GM18951 (cell line): ENCODE data around the gene GAS2.

Experiments used
- POLR2A ChIP-seq: IDR thresholded peaks from 4 replicates; pipeline ENCODE4 v1.6.1; 2011; ENCODE audit warnings: mild to moderate bottlenecking; ENCODE audit not compliant: insufficient read length, insufficient read depth; ENCODE audit errors: extremely low read depth
- in situ Hi-C: fragments of 300-500 bp; cut with MboI; formaldehyde crosslinking; loops from one replicate; pipeline ENCODE4 v1.12.0; 2022; ENCODE audit warnings: low sequenced_read_pairs, mixed read lengths, inconsistent platforms; ENCODE audit not compliant: unreplicated experiment

The GAS2 gene

DNA sequence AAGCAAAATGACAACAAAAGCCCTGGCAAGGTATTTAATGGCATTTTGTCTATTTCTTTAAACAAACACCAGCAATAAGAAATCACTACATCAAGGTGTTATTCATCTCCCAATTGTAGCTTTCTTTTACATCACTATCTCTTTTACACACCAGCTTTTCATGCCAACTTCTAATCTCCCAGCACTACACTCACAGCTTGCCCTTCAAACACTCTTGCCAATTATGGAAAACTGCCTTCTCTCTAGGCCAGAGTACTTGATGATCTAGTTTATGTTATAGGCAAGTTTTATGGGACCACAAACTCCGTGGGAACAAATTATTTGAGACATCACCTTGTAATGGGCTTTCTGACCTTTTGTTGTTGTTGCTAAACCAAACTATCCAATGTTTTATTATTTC, 101.9 kb downstream of the GAS2 start:
- in situ Hi-C loops = no loop called here
- TF ChIP-seq POLR2A = no peak

DNA sequence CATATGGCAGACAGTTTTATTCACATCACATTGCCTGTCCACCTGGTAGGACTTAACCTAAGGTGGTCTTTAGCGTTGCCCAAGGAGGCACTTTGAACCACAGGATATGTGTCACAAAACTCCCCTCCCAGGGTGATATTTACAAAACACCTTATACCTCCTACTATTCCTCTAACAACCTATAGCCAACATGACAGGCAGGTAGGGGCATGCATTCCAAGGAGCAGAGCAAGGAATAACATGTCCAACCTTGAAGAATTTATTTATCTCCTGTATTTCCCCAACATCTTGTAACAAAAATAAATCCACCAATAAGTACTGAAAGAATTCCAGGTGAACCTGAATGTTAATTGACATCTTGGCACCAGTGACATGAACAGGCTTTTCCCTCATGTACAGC, 102.7 kb downstream of the GAS2 start:
- no peak for TF ChIP-seq POLR2A
- in situ Hi-C loops = no loop called here

DNA sequence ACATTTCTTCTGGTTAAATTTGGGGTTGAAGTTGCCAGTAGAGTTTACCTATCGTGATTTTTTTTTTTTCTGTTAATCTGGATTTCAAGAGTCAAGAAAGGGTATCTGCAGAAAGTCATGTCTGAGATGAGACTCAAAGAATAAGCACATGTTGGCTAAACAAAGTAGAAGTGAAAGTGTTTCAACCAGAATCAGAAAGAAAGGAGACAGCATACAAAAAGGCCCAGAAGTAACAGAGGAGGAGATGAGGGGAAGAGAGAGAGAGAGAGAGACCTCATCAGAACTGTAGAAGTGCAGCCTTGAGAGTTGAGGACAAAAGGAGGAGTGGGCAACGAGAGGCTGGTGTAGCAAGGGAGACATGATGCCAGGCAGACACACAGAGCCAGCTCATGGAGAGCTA, 108.3 kb downstream of the GAS2 start:
- no peak for TF ChIP-seq POLR2A
- in situ Hi-C loops = loop anchor here (10.0 to 25.0 kb wide), 2 partner anchors 110 to 437 kb away; partner anchors contain the start of genes GAS2 and SLC17A6

DNA sequence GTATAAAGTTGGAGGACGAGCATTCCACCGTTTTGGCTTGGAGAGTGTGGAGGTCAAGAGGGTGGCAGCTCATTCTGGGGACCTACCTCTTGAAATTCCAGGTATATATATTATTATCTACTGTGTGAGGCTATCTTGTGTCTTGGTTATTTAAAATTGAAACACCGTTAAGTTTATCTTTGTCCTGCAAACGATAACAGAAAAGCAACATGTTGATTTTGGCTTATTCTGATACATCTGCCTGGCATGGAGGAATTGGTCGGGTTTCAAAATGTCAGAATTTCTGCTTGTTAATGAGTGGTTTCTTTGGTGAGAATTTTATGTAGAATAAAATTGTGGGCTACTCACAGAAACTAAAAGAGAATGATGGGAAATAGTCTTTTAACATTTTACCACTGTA, 108.8 kb downstream of the GAS2 start:
- in situ Hi-C loops = loop anchor here (10.0 to 25.0 kb wide), 2 partner anchors 110 to 438 kb away; partner anchors contain the start of genes GAS2 and SLC17A6
- TF ChIP-seq POLR2A = no peak

DNA sequence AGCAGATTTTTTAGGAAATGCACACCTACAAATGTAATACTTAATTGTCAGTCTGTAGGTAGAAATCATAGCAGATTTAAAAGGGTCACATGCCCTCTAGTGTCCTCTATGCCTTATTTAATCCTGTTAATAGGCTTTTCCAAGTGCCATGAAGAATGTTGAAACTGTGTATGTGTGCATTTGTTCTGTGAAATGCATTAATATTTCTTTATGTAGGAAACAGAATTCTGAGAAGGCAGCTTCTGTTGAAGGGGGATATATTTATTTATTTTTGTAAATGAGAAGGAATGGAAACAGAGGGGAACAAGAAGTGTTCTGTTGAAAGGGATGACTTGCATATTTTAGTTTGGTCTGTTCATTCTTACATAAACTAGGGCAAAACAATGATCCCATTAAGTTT, 112.2 kb downstream of the GAS2 start:
- TF ChIP-seq POLR2A = no peak

DNA sequence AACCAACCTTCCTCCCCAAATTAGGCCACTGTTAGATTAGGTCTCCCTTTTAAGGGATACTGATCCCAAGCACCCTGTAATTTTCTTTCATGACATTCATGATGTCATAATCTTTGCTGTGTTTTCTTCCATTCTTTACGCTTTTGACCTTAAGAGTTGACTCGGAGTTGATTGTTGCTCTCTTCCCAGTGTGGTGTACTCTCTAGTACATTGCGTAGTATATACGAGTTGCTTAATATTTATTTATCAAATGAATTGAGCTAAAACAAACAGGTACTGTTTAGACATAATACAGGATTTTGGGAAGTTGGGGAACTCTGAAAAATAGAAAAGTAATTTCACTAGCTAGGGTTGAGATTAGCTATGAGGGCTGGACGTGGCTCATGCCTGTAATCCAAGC, 113.4 kb downstream of the GAS2 start:
- in situ Hi-C loops = loop anchor here (10.0 to 25.0 kb wide), 2 partner anchors 115 to 443 kb away; partner anchors contain the start of genes GAS2 and SLC17A6
- TF ChIP-seq POLR2A = no peak

More for the DNA sequence above, 112.2 kb downstream of the GAS2 start:
- in situ Hi-C loops = loop anchor here (10.0 to 25.0 kb wide), 2 partner anchors 114 to 441 kb away; partner anchors contain the start of genes GAS2 and SLC17A6

DNA sequence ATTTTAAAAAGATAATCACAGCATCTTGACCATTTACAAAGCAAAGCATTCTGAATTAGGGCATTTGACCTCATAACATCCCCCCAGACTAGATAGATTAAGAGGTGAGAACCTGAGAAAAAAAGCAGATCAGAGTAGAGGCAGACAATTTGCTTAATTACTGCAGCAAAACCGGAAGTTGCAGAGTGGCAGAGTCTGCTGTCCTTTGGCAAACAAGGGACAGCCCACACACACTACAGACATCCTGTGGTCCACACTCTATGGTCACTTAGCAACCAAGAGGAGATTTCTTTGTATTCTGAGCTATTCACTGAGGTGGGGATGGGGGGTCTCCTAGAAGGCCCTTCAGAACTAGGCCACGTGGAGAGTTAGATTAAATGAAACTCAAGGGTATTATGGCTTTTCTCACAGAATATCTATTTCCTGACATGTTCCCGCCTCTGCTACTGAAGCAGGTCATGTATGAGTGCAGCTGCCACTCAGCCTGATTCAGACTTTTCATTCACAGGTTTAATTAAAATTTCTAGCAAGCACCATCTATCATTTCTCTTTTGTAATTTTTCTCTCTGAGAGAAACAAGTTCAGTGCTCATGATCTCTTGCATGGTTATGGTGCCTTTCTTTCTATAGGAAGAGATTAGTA, 114.7 kb downstream of the GAS2 start:
- in situ Hi-C loops = loop anchor here (25.0 kb wide), 1 partner anchor 444 kb away; the partner anchor contains the start of gene SLC17A6
- no peak for TF ChIP-seq POLR2A

DNA sequence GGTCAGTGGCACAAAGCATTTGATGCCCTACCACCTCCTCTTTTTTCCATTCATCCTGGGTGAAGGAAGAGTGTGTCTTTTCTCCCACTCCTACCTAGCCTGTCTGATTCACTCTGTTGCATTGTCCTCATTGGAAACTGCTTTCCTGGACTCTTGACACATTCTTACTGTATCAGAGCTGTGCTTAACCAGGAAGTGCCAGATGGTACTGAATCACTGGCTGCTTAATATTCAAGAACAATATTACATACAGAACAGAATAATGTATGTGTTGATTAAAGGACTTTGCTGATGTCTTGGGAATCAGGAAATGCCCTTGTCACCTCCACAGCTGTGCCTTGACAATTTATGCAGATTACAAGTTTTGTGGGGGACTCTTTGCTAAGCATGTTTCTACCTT, 118.8 kb downstream of the GAS2 start:
- in situ Hi-C loops = loop anchor here (25.0 kb wide), 1 partner anchor 448 kb away; the partner anchor contains the start of gene SLC17A6

DNA sequence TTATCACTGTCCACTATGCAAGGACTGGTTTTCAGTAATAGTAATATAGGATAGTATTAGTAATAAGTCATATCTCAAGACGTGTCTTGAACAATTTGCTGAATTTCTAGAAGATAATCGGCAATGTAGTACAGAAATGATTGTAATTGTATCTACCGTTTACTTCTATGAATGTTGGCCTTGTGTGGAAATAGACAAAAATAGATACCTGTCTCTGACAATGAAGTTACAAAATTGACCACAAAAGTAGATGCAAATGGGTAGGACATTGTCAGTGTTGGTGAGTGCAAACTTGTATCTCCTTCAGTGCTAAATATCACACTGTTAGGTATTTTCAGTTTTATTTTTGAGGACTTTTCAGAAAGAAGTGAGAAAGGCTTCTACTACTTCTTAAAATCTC, 120.1 kb downstream of the GAS2 start:
- in situ Hi-C loops = loop anchor here (25.0 kb wide), 1 partner anchor 449 kb away; the partner anchor contains the start of gene SLC17A6
- no peak for TF ChIP-seq POLR2A

More for the DNA sequence above, 118.8 kb downstream of the GAS2 start:
- TF ChIP-seq POLR2A = no peak

DNA sequence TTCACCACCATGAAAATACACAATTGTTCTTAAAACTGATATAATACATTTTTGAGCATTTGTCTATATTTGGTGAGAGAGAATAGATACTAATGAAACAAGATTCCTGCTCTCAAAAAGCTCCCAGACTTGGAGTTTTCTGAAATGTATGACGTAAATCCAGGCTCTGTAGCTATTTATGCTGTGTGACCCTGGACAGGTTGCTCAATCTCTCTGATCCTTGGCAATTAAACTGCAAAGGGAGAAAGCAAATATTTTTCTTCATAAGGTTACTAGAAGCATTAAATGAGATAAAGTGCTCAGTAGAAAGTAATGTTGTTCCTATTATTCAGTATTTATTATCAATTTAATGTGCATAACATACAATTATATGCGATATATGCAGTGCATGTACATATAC, 120.6 kb downstream of the GAS2 start:
- no peak for TF ChIP-seq POLR2A
- in situ Hi-C loops = loop anchor here (25.0 kb wide), 1 partner anchor 450 kb away; the partner anchor contains the start of gene SLC17A6

DNA sequence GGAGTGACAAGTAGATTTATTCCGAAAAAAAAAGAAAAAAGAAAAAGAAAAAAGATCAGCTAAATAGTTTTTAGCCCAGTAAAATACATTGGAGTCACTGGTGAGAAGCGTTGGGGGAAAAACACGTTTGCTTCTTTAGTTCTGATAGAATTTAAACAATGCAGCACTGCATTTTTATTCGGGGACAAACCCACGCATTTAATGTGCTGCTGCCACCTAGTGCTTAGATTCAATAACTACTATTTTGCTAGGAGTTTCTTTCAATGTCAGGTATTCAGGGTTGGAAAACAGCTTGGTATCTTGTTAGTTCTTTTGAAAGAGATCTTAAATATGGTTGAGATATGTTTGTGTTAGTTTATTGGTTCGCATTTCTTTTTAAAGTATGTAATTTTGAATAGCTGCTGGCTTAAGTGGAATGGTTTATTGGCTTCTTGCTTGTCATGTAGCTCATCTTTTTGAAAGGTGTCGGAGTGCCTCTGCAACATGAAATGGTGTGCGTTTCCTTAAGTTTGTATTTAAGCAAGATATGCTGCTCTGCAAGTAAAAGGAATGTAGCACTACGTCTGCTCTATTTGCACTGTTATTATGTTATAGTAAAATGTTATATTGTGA, 121.2 kb downstream of the GAS2 start:
- TF ChIP-seq POLR2A = no peak
- in situ Hi-C loops = loop anchor here (25.0 kb wide), 1 partner anchor 450 kb away; the partner anchor contains the start of gene SLC17A6

DNA sequence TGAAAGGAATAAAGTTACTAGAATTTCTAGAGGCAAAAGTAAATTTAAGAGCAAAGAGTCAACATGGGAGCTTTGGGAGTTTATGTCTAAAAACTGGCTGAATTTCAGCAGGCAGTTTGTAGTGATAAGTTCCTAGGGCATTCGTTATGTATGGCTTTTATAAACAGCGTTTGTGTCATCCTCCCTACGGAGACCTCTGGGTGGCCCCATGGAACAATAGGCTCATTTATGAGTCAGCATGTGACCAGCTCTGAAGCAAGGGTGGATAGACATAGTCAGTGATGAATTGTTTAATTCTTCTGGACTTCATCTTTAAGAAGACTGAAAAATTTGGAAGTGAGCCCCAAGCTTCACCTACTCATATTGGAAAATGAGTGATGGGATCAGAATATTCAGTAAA, 126.1 kb downstream of the GAS2 start:
- in situ Hi-C loops = loop anchor here (25.0 kb wide), 1 partner anchor 455 kb away; the partner anchor contains the start of gene SLC17A6
- TF ChIP-seq POLR2A = no peak

DNA sequence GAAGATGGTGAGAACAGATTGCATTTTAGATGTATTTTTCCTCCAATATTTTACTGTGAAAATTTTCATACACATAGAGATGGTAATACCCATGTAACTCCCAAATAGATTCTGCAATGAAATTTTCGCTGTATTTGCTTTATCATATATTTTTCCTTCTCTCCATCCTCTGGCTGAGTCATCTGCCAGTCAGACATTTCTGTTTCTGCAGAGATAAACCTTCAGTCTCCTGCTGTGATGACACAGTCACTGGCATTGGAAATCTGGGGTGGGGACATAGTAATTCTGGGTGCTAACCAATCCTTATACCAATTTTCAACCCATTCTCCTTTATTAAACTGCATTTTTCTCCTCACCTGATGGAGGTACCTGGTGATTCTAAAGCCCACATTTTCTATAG, 129.5 kb downstream of the GAS2 start:
- in situ Hi-C loops = loop anchor here (25.0 kb wide), 1 partner anchor 459 kb away; the partner anchor contains the start of gene SLC17A6
- TF ChIP-seq POLR2A = no peak
